Measurements from ENCODE around the gene ZNF22.

DNA sequence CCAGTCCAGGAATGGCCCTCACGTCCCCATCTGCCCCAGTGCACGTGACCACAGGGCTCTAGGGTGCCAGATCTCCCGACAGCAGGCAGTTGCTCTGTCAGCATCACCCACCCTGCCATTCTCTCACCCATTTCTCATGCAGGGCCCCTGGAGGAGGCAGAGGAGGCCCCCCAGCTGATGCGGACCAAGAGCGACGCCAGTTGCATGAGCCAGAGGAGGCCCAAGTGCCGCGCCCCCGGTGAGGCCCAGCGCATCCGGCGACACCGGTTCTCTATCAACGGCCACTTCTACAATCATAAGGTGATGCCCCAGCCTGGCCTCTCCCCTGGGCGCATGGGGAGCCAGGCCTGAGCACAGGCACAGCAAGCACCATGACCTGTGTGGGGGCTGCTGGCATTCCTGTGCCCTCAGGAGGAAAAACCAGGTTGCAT is 16.0 kb upstream of the ZNF22 start:
- TF ChIP-seq, protein P1, sequence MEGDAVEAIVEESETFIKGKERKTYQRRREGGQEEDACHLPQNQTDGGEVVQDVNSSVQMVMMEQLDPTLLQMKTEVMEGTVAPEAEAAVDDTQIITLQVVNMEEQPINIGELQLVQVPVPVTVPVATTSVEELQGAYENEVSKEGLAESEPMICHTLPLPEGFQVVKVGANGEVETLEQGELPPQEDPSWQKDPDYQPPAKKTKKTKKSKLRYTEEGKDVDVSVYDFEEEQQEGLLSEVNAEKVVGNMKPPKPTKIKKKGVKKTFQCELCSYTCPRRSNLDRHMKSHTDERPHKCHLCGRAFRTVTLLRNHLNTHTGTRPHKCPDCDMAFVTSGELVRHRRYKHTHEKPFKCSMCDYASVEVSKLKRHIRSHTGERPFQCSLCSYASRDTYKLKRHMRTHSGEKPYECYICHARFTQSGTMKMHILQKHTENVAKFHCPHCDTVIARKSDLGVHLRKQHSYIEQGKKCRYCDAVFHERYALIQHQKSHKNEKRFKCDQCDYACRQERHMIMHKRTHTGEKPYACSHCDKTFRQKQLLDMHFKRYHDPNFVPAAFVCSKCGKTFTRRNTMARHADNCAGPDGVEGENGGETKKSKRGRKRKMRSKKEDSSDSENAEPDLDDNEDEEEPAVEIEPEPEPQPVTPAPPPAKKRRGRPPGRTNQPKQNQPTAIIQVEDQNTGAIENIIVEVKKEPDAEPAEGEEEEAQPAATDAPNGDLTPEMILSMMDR (IDR thresholded peaks at IDR 0.05): no peak
- TF ChIP-seq EP300 (IDR thresholded peaks at IDR 0.05): no peak
- no peak for TF ChIP-seq POLR2A (IDR thresholded peaks at IDR 0.05)

Data from gastroesophageal sphincter (tissue), 3 donors.